WTC11 (cell line): Measurements from ENCODE around the gene ZNF81.

ENCODE experiments used
- CREM ChIP-seq: sonication (generic); formaldehyde crosslinking; IDR thresholded peaks from 2 replicates; pipeline ENCODE4 v1.8.1; 2022; ENCODE audit warnings: mild to moderate bottlenecking, missing genetic modification reagents, moderate library complexity
- ESRRA ChIP-seq: sonication (generic); formaldehyde crosslinking; IDR thresholded peaks from 2 replicates; pipeline ENCODE4 v1.8.1; 2022; ENCODE audit warnings: mild to moderate bottlenecking, missing genetic modification reagents, borderline replicate concordance
- IRF2 ChIP-seq: sonication (generic); formaldehyde crosslinking; IDR thresholded peaks from 2 replicates; pipeline ENCODE4 v1.8.0; 2022; ENCODE audit warnings: low read depth, missing genetic modification reagents, borderline replicate concordance
- SMAD3 ChIP-seq: sonication (generic); formaldehyde crosslinking; IDR thresholded peaks from 2 replicates; pipeline ENCODE4 v1.8.0; 2022; ENCODE audit warnings: missing genetic modification reagents, mild to moderate bottlenecking, borderline replicate concordance
- SP1 ChIP-seq: sonication (generic); formaldehyde crosslinking; conservative IDR thresholded peaks from 2 replicates; pipeline ENCODE4 v1.8.1; 2022; ENCODE audit warnings: missing genetic modification reagents
- ZBTB21 ChIP-seq: sonication (generic); formaldehyde crosslinking; IDR thresholded peaks from 2 replicates; pipeline ENCODE4 v1.8.1; 2023; ENCODE audit warnings: mild to moderate bottlenecking, missing genetic modification reagents, borderline replicate concordance
- TF ChIP-seq, protein P1 (sequence below): fragments of 200-600 bp; IDR thresholded peaks from 2 replicates; pipeline ENCODE4 v1.8.0; 2022; ENCODE audit warnings: antibody characterized with exemption
- TF ChIP-seq, protein P2 (sequence below): sonication (generic); formaldehyde crosslinking; IDR thresholded peaks from 2 replicates; pipeline ENCODE4 v1.8.1; 2022; ENCODE audit warnings: low read depth, missing genetic modification reagents, borderline replicate concordance

DNA sequence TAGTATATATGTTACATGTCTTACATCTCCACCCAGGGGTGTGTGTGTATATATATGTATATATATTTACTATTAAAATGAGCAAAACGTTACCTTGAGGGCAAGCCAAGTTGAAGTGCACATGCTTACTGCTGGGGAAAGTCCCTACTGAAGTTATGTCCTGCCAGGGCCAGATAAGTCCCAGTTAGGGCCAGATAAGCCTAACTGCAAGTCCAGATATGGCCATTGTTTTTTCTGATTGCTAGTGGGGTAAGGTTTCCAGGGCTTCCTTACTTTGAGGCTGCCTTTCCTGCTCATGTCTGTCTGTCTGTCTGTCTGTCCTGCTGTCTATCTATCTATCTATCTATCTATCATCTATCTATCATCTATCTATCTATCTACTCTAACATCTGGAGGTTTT lies 19.3 kb upstream of the ZNF81 start:
- no peak for TF ChIP-seq ZBTB21 (CRISPR knock-in tag)
- TF ChIP-seq, protein P1, sequence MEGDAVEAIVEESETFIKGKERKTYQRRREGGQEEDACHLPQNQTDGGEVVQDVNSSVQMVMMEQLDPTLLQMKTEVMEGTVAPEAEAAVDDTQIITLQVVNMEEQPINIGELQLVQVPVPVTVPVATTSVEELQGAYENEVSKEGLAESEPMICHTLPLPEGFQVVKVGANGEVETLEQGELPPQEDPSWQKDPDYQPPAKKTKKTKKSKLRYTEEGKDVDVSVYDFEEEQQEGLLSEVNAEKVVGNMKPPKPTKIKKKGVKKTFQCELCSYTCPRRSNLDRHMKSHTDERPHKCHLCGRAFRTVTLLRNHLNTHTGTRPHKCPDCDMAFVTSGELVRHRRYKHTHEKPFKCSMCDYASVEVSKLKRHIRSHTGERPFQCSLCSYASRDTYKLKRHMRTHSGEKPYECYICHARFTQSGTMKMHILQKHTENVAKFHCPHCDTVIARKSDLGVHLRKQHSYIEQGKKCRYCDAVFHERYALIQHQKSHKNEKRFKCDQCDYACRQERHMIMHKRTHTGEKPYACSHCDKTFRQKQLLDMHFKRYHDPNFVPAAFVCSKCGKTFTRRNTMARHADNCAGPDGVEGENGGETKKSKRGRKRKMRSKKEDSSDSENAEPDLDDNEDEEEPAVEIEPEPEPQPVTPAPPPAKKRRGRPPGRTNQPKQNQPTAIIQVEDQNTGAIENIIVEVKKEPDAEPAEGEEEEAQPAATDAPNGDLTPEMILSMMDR: no peak
- no peak for TF ChIP-seq SP1 (CRISPR knock-in tag)
- no peak for TF ChIP-seq CREM (CRISPR knock-in tag)
- TF ChIP-seq IRF2: no peak
- TF ChIP-seq, protein P2, sequence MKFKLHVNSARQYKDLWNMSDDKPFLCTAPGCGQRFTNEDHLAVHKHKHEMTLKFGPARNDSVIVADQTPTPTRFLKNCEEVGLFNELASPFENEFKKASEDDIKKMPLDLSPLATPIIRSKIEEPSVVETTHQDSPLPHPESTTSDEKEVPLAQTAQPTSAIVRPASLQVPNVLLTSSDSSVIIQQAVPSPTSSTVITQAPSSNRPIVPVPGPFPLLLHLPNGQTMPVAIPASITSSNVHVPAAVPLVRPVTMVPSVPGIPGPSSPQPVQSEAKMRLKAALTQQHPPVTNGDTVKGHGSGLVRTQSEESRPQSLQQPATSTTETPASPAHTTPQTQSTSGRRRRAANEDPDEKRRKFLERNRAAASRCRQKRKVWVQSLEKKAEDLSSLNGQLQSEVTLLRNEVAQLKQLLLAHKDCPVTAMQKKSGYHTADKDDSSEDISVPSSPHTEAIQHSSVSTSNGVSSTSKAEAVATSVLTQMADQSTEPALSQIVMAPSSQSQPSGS: no peak
- TF ChIP-seq ESRRA: no peak
- TF ChIP-seq SMAD3 (CRISPR knock-in tag): no peak
